HG03196 (cell line): Measurements from ENCODE around the gene MAGEB16.

Source experiments
- ATAC-seq: cut with Tn5 transposase; IDR thresholded peaks from one replicate; pipeline ENCODE4 v1.9.1; 2021; ENCODE audit not compliant: unreplicated experiment

MAGEB16 gene

GRCh38 chrX:35798042-35798441 is at the start of gene MAGEB16:
TSS of gene MAGEB16 (plus strand) at chrX:35798342. CDS start at chrX:35802197, 3,855 bp downstream.
- ATAC-seq, result no peak

DNA sequence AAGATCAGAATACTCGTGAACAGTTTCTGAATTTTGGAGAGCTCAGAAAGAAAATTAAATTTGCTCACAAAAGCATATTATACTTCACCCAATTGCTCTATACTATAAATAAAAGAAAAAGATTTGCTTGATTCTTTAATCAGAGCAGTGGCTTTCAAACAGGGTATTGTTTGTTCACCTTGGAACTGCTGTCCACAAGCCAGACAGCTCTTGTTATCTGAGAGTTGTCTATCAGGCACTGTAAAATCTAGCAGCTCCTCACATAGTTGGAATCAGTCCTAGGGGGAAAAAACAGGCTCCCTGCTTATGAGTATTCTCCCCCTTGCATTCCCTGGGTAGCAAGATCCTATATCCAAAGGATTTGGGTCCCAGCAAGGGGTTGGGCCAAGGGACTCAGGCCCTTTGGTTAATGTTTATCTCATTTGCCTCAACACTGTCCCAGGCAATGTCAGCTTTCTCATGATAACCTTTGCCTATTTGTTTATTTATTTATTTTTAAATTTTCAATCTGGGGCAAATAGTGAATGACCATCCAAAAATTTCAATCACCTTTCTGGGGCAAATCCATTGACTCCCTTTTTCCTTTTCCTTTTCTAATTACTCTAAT is 24.1 kb upstream of the MAGEB16 start:
- no peak for ATAC-seq

GRCh38 chrX:35785075-35785474 is 13.1 kb upstream of the MAGEB16 start:
- no peak for ATAC-seq

- ATAC-seq, result no peak
Measured at GRCh38 chrX:35786271-35786670, 11.9 kb upstream of the MAGEB16 start.

GRCh38 chrX:35787867-35788266 is 10.3 kb upstream of the MAGEB16 start:
- no peak for ATAC-seq

- no peak for ATAC-seq
Measured at GRCh38 chrX:35800474-35800873, 2.3 kb downstream of the MAGEB16 start.

- ATAC-seq, result no peak
Measured at GRCh38 chrX:35809781-35810180, 11.6 kb downstream of the MAGEB16 start.

- ATAC-seq, result no peak
Measured at GRCh38 chrX:35819241-35819640, 21.1 kb downstream of the MAGEB16 start.

GRCh38 chrX:35826503-35826902 is 28.4 kb downstream of the MAGEB16 start:
- no peak for ATAC-seq

DNA sequence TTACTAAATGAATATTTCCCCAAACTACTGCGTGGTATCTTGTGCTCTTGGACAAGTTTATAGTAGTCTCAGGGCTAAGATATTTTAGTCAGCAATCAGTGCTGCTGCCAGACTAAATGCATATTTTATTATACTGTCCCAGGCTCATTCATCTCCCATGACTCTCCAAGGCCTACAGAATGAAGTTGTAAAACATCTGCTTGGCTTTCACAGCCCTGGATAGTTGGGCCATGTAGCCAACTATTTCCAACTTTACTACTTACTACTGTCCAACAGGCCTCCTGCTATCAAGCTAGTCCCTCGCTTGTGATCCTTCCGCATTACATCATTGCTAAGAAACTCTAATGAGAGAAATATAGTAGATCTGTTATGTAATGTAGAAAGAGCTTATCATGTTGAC is 31.4 kb downstream of the MAGEB16 start:
- ATAC-seq, result no peak

- ATAC-seq, result no peak
Measured at GRCh38 chrX:35841872-35842271, 43.7 kb downstream of the MAGEB16 start.

- no peak for ATAC-seq
Measured at GRCh38 chrX:35842674-35843073, 44.5 kb downstream of the MAGEB16 start.

DNA sequence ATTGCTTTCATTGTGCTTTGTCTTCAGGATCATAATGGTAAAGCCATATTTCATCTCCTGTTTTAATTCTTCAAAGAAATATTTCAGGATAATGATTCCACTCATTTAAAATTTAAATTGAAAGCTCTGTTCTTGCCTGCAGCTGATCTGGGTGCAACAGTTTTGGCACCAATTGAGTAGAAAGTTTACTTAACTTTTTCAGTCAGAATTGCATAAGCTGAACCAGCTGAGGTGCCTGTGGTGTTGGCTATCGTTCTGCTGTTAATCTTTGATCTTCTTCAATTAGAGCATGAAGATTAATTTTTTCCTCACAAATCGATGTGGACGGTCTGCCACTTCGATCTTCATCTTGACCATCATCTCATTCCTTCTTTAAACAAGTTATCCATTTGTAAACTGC is 49.6 kb downstream of the MAGEB16 start:
- no peak for ATAC-seq
